Renal pelvis (tissue), 4 donors: ENCODE results near the gene GALNT2. TPM values are rescaled to one million over a fixed set of nuclear protein-coding genes. Genes with fewer than 3 reads are reported as not detected.

Experiments
- DNase-seq: peaks from one replicate; pipeline ENCODE4 v3.0.0-alpha.2; 2013
- polyA plus RNA-seq, 3 donors: library from polyadenylated mRNA; unstranded; fragments of 120-200 nt; gene quantifications; one replicate each; pipeline ENCODE4 v1.2.1, GENCODE V29; 2013; ENCODE audit not compliant: insufficient read length in 3 of 3

Gene GALNT2
- polyA plus RNA-seq, 3 donors = 59.2 to 72.9 (median 65.4) TPM

- no peak for DNase-seq
Measured at GRCh38 chr1:230068952-230069684, 2.1 kb downstream of the GALNT2 start.

- no peak for DNase-seq
Measured at GRCh38 chr1:230069796-230070195, 2.8 kb downstream of the GALNT2 start.

GRCh38 chr1:230070321-230071208 lies 3.5 kb downstream of the GALNT2 start:
- DNase-seq = no peak

GRCh38 chr1:230071316-230071715 lies 4.3 kb downstream of the GALNT2 start:
- DNase-seq = no peak

GRCh38 chr1:230072296-230072695 lies 5.3 kb downstream of the GALNT2 start:
- no peak for DNase-seq

- DNase-seq = no peak
Measured at GRCh38 chr1:230072866-230073265, 5.8 kb downstream of the GALNT2 start.

GRCh38 chr1:230073371-230074035 lies 6.5 kb downstream of the GALNT2 start:
- DNase-seq = no peak

GRCh38 chr1:230074270-230074669 lies 7.2 kb downstream of the GALNT2 start:
- DNase-seq = no peak

- no peak for DNase-seq
Measured at GRCh38 chr1:230074762-230075161, 7.7 kb downstream of the GALNT2 start.

- DNase-seq = no peak
Measured at GRCh38 chr1:230076121-230076520, 9.1 kb downstream of the GALNT2 start.

GRCh38 chr1:230077011-230077410 lies 10.0 kb downstream of the GALNT2 start:
- DNase-seq = no peak

- DNase-seq = no peak
Measured at GRCh38 chr1:230077436-230078213, 10.6 kb downstream of the GALNT2 start.

- no peak for DNase-seq
Measured at GRCh38 chr1:230079199-230080024, 12.4 kb downstream of the GALNT2 start.

GRCh38 chr1:230080822-230081221 lies 13.8 kb downstream of the GALNT2 start:
- no peak for DNase-seq

GRCh38 chr1:230081751-230082150 lies 14.7 kb downstream of the GALNT2 start:
- DNase-seq = no peak

- no peak for DNase-seq
Measured at GRCh38 chr1:230082211-230082610, 15.2 kb downstream of the GALNT2 start.

GRCh38 chr1:230083053-230083452 lies 16.0 kb downstream of the GALNT2 start:
- DNase-seq = no peak

GRCh38 chr1:230083746-230084407 lies 16.8 kb downstream of the GALNT2 start:
- no peak for DNase-seq

GRCh38 chr1:230084408-230085177 lies 17.6 kb downstream of the GALNT2 start:
- no peak for DNase-seq

- no peak for DNase-seq
Measured at GRCh38 chr1:230085178-230085515, 18.1 kb downstream of the GALNT2 start.
